NCI-H2107 (cell line): ENCODE measurements around the gene PRC1.

Experiments
- DNase-seq: peaks from one replicate; lab custom pipeline; 2025; lab: John Stamatoyannopoulos, UW

PRC1 gene

DNA sequence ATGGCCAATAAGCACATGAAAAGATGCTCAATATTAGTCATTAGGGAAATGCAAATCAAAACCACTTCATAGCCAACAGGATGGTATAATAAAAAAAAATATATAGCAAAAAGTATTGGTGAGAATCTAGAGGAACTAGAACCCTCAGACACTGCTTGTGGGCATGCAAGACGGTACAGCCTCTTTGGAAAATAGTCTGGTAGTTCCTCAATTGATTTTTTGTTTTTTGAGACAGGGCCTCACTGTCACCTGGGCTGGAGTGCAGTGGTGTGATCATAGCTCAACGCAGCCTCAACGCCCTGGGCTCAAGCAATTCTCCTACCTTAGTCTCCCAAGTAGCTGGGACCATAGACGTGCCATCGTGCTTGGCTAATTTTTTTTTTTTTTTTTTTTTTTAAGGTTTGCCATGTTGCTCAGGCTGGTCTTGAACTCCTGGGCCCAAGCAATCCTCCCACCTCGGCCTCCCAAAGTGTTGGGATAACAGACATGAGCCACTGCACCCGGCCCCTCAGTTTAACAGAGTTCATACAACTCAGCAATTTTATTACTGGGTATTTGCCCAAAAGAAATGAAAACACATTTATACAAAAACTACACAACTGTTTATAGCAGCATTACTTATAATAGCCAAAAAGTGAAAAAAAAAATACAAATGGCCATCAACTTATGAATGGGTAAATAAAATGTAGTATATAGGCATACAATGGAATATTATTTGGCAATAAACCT lies 5.1 kb downstream of the PRC1 start:
- DNase-seq = no peak

DNA sequence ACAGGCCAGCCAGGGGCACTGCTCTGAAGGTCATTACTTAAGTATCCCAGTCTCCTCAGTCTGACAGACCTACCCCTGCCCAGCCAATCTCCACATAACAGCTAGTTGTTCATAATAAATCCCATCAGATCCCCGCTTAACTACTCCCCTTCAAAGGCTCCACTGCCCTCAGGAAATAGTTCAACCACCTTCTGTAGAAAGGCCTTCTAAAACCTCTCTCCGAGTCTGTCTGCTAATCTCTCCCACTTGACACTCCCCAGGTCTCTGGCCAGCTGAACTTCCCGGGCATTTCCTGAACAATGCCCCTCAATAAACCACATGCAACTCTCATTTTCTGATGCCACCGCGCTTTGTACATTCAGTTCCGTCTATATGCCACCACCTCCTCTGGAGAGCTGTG lies 6.0 kb downstream of the PRC1 start:
- DNase-seq = no peak

DNA sequence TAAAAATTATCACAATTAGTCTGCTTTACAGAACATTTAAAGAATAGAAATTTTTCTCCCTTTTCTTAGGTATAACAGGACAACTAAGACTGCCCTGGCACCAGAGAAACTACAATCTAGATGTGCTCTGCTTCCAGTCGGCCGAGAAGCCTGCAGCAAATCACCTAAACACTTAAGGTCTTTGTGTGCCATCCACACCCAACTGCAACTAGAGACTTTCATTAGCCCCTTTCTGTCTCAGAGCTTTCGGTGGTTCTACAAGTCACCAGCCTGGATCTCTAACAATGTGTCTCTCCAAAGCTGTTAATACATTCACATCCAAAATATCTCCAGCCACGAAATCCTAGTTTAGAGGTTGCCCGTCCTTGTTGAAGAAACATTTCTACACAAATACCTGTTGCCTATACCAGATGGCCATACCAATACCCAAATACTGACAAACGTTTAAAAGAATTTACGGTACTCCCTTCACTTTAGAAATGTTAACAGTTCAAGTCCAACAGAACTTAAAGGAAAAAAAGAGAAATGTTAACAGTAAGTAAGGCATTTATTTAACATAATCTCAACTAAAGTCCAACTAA lies 6.7 kb downstream of the PRC1 start:
- no peak for DNase-seq

GRCh38 chr15:90986790-90987507 lies 7.4 kb downstream of the PRC1 start:
- no peak for DNase-seq

DNA sequence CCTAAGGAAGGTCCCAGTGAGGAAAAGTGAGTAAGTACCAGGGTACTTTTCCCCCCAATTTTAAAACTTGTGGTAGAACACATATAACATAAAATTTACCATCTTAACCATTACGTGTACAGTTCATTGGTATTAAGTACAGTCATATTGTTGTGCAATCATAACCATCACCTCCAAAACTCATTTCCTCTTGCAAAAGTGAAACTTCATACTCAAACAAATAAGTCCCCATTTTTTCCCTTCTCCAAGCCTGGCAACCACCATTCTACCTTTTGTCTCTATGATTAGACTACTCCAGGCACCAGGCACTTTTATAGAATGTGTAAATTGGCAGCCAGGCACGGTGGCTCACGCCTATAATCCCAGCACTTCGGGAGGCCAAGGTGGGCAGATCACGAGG lies 12.2 kb downstream of the PRC1 start:
- no peak for DNase-seq

DNA sequence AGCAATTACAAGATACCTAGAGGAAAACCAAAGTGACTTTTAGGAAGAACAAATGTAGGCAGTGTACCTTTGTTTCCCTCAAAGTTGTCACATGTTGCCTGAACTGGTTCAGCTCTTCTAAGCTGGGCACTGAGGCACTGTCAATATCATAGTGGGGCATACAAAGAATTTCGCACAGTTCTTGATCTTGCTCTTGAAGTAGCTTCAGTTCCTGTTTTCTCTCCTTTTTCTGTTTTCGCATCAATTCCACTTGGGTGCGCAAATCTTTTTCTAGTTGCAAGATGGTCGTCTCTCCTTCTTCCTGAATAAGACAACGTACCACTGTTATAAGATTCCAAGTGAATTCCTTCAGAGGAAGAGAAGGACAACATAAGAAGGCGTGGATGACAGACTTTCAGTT lies 12.7 kb downstream of the PRC1 start:
- no peak for DNase-seq

DNA sequence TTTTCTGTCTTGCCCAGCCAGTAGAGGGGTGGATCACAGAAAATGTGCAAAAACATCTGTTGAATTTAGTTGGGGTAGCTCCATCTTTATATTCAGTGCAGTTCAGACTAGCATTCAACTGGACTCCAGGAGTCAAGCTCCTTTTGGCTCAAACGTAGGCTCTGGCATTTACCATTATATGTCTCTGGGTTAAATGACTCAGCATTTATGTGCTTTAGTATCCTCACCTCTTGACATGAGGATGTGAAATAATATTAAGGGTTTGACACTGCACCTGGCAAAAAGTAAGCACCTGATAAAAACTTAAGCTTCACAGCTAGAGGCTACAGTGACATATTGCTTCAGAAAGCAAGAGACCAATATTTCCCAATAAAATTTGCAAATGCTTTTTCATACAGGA lies 14.8 kb downstream of the PRC1 start:
- DNase-seq = no peak

GRCh38 chr15:90974216-90974615 lies 20.1 kb downstream of the PRC1 start:
- no peak for DNase-seq

- no peak for DNase-seq
Observed at GRCh38 chr15:90972133-90972532, 22.2 kb downstream of the PRC1 start.

- DNase-seq = no peak
Observed at GRCh38 chr15:90970274-90970673, 24.1 kb downstream of the PRC1 start.

- DNase-seq = no peak
Observed at GRCh38 chr15:90968434-90968833, 25.9 kb downstream of the PRC1 start.

DNA sequence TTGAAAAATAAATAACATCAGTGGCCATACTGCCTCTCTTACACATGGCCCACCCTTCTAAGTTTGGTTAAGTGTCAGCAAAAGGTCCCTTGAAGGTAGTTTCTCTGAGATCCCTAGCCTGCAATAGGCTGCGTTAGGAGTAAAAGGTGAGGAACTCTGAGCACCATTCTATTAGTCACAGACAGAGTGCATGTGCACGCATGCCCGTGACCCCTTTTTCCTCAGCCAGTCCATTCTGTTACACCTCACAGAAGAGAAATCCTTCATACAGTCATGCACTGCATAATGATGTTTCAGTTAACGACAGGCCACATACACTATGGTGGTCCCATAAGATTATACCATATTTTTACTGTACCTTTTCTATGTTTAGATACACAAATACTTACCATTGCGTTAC lies 27.1 kb downstream of the PRC1 start:
- DNase-seq = no peak

GRCh38 chr15:90966262-90966661 lies 28.1 kb downstream of the PRC1 start:
- DNase-seq = no peak

GRCh38 chr15:90962021-90962420 lies 32.3 kb downstream of the PRC1 start:
- DNase-seq = no peak

DNA sequence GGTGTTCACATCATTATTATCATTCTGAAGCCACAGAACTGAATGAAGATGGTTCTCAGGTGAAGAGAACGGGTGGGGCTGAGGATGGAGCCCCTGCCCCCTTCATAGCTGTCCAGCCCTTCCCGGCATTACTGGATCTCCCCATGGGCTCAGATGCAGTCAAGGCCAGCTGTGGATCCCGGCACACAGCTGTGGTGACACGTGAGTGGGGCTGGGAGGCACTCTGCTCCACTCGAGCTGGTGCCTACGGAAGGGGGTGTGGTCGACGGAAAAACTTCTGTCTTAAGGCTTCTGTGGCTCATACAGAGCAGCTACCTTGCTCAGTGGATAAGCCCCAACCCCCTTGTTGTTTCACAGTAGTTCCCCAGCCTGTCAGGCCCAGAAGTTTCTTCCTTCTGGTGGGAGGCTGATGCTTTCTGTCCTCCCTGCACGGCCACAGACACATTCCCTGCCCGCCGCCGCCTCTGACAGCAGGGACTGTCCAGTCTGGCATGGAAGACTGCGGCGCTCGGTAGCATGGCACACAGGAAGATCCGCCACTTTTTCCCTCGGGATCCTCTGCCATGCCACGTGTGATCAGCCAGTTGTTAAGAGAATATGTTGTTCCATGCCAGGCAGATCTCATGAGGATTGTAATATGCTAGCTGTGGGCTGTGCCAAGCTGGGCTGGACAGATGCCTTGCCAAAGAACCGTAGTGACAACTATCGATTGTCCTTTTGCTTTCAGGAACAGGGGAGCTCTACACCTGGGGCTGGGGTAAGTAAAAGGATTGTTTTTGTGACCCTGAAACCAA lies 33.8 kb downstream of the PRC1 start:
- DNase-seq = no peak

GRCh38 chr15:90959894-90960293 lies 34.4 kb downstream of the PRC1 start:
- no peak for DNase-seq

GRCh38 chr15:90959028-90959595 lies 35.2 kb downstream of the PRC1 start:
- no peak for DNase-seq

GRCh38 chr15:90957791-90958190 lies 36.5 kb downstream of the PRC1 start:
- no peak for DNase-seq

GRCh38 chr15:90957031-90957790 lies 37.1 kb downstream of the PRC1 start:
- DNase-seq = no peak

- peak; percentile 7 for DNase-seq
Observed at GRCh38 chr15:90956274-90957030, 37.9 kb downstream of the PRC1 start.
